OCI-LY3 (cell line): ENCODE results near the gene MACROD2.

Experiments used
- H2AFZ ChIP-seq: fragments of 200-600, 300-600 bp; shearing (Covaris generic); 2 replicates; pipeline ENCODE4 v1.6.0; 2014; ENCODE audit warnings: antibody characterized with exemption, low read depth, low read length
- H3K27ac ChIP-seq: fragments of 200-600, 300-600 bp; sonication (generic); 2 replicates; pipeline ENCODE4 v1.5.1; 2014; ENCODE audit warnings: mild to moderate bottlenecking, low read length, moderate library complexity, mixed read lengths
- H3K27me3 ChIP-seq: fragments of 200-600, 300-600 bp; sonication (generic); 2 replicates; pipeline ENCODE4 v1.6.1; 2014; ENCODE audit warnings: low read depth, low read length, mixed read lengths
- H3K36me3 ChIP-seq: fragments of 200-600, 300-600 bp; sonication (generic); replicated peaks from 2 replicates; pipeline ENCODE3; 2014; ENCODE audit warnings: low read depth, low read length, mixed read lengths
- H3K4me1 ChIP-seq: fragments of 300-600, 200-600 bp; sonication (generic); 2 replicates; pipeline ENCODE4 v1.6.1; 2014; ENCODE audit warnings: low read length, mixed read lengths
- H3K4me2 ChIP-seq: fragments of 200-600, 300-600 bp; sonication (generic); 2 replicates; pipeline ENCODE4 v1.6.1; 2014; ENCODE audit warnings: low read length, mixed read lengths
- H3K4me3 ChIP-seq: fragments of 300-600, 200-600 bp; sonication (generic); 2 replicates; pipeline ENCODE4 v1.5.1; 2014; ENCODE audit warnings: antibody characterized with exemption, mild to moderate bottlenecking, low read length, moderate library complexity
- H3K79me2 ChIP-seq: fragments of 300-600, 200-600 bp; shearing (Covaris generic); 2 replicates; pipeline ENCODE4 v1.6.1; 2014; ENCODE audit warnings: mild to moderate bottlenecking, low read length, mixed read lengths
- H3K9ac ChIP-seq: fragments of 300-600, 200-600 bp; shearing (Covaris generic); 2 replicates; pipeline ENCODE4 v1.6.0; 2014; ENCODE audit warnings: mild to moderate bottlenecking, low read length, moderate library complexity
- H3K9me3 ChIP-seq: fragments of 200-600, 300-600 bp; shearing (Covaris generic); 2 replicates; pipeline ENCODE4 v1.6.1; 2014; ENCODE audit warnings: low read length, mixed read lengths; ENCODE audit not compliant: insufficient read depth
- H4K20me1 ChIP-seq: fragments of 200-600, 300-600 bp; sonication (generic); 2 replicates; pipeline ENCODE4 v1.6.1; 2016; ENCODE audit warnings: low read length, mixed read lengths; ENCODE audit not compliant: insufficient read depth
- CTCF ChIP-seq: fragments of 200-600, 300-600 bp; sonication (generic); IDR thresholded peaks from 2 replicates; pipeline ENCODE4 v1.5.1; 2014; ENCODE audit warnings: antibody characterized with exemption, low read length, low read depth
- EZH2phosphoT487 ChIP-seq: fragments of 200-600 bp; shearing (Covaris generic); IDR thresholded peaks from 2 replicates; pipeline ENCODE4 v1.6.1; 2018; ENCODE audit warnings: antibody characterized with exemption, mixed run types, low read depth

Gene MACROD2

GRCh38 chr20:15618912-15619311 lies 1623.6 kb downstream of the MACROD2 start:
- no peaks in the 10 kb centered on the region for H3K4me1 ChIP-seq
- H3K27ac ChIP-seq, result no peak overlapping the region
- H3K4me2 ChIP-seq, result no peak overlapping the region
- H3K27me3 ChIP-seq, result no peaks in the 10 kb centered on the region
- no peaks in the 10 kb centered on the region for H4K20me1 ChIP-seq
- no peak overlapping the region for H3K4me3 ChIP-seq
- TF ChIP-seq CTCF, result no peak
- H3K9me3 ChIP-seq, result no peaks in the 10 kb centered on the region
- no peaks in the 10 kb centered on the region for H3K79me2 ChIP-seq
- no peaks in the 10 kb centered on the region for H3K36me3 ChIP-seq
- H3K9ac ChIP-seq, result no peak overlapping the region
- H2AFZ ChIP-seq, result no peak overlapping the region

GRCh38 chr20:15619341-15619740 lies 1624.0 kb downstream of the MACROD2 start:
- Histone ChIP-seq H3K27me3 (no peaks in the 10 kb centered on the region), H4K20me1 (no peaks in the 10 kb centered on the region), H3K4me2 (no peak overlapping the region), H3K4me3 (no peak overlapping the region), H3K36me3 (no peaks in the 10 kb centered on the region), H3K9ac (no peak overlapping the region), H3K9me3 (no peaks in the 10 kb centered on the region), H3K4me1 (no peaks in the 10 kb centered on the region), H3K27ac (no peak overlapping the region), H3K79me2 (no peaks in the 10 kb centered on the region), H2AFZ (no peak overlapping the region)
- TF ChIP-seq EZH2phosphoT487 (no peak), CTCF (no peak)

GRCh38 chr20:15619816-15620215 lies 1624.5 kb downstream of the MACROD2 start:
- H3K27ac ChIP-seq, result no peak overlapping the region
- no peaks in the 10 kb centered on the region for H3K79me2 ChIP-seq
- no peaks in the 10 kb centered on the region for H4K20me1 ChIP-seq
- no peaks in the 10 kb centered on the region for H3K27me3 ChIP-seq
- H3K36me3 ChIP-seq, result no peaks in the 10 kb centered on the region
- no peaks in the 10 kb centered on the region for H3K9me3 ChIP-seq
- H3K4me1 ChIP-seq, result no peaks in the 10 kb centered on the region
- H3K4me3 ChIP-seq, result no peak overlapping the region
- H3K9ac ChIP-seq, result no peak overlapping the region
- TF ChIP-seq CTCF, result no peak
- TF ChIP-seq EZH2phosphoT487, result no peak
- H2AFZ ChIP-seq, result no peak overlapping the region
- no peak overlapping the region for H3K4me2 ChIP-seq

- TF ChIP-seq EZH2phosphoT487 (no peak), CTCF (no peak)
- no peak overlapping the region for H2AFZ ChIP-seq
- H3K4me3 ChIP-seq, result no peak overlapping the region
- no peaks in the 10 kb centered on the region for H3K4me1 ChIP-seq
- no peak overlapping the region for H3K27ac ChIP-seq
- H3K9me3 ChIP-seq, result no peaks in the 10 kb centered on the region
- no peaks in the 10 kb centered on the region for H3K27me3 ChIP-seq
- no peaks in the 10 kb centered on the region for H4K20me1 ChIP-seq
- H3K9ac ChIP-seq, result no peak overlapping the region
- H3K4me2 ChIP-seq, result no peak overlapping the region
- H3K79me2 ChIP-seq, result no peaks in the 10 kb centered on the region
- no peaks in the 10 kb centered on the region for H3K36me3 ChIP-seq
Observed at GRCh38 chr20:15622368-15622767, 1627.1 kb downstream of the MACROD2 start.
